GM12801 (cell line): ENCODE results near the gene SLC9A3.

Source experiments
- TF ChIP-seq, protein P1 (sequence below): IDR thresholded peaks from one replicate; pipeline ENCODE4 v1.5.1; 2011; ENCODE audit warnings: control low read depth; ENCODE audit not compliant: insufficient read length; ENCODE audit errors: extremely low read depth

SLC9A3 gene

DNA sequence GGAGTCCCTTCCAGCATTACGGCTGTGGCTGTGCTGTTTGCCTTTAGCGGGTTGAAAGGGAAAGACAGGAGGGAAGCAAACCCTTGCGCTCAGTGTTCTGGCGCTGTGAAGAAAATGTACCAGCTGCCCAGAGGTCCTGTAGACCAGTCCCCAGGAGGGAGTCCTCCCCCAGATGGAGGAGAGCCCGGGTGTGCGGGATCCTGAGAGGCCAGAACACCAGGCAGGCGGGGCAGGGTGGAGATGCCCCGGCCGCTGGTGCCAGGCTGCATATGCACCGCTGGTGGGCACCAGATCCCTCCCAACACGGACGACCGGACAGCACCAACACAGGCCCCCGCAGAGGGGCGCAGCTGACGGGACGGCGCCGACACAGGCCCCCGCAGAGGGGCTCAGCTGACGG is 37.2 kb upstream of the SLC9A3 start:
- TF ChIP-seq, protein P1, sequence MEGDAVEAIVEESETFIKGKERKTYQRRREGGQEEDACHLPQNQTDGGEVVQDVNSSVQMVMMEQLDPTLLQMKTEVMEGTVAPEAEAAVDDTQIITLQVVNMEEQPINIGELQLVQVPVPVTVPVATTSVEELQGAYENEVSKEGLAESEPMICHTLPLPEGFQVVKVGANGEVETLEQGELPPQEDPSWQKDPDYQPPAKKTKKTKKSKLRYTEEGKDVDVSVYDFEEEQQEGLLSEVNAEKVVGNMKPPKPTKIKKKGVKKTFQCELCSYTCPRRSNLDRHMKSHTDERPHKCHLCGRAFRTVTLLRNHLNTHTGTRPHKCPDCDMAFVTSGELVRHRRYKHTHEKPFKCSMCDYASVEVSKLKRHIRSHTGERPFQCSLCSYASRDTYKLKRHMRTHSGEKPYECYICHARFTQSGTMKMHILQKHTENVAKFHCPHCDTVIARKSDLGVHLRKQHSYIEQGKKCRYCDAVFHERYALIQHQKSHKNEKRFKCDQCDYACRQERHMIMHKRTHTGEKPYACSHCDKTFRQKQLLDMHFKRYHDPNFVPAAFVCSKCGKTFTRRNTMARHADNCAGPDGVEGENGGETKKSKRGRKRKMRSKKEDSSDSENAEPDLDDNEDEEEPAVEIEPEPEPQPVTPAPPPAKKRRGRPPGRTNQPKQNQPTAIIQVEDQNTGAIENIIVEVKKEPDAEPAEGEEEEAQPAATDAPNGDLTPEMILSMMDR, result no peak

DNA sequence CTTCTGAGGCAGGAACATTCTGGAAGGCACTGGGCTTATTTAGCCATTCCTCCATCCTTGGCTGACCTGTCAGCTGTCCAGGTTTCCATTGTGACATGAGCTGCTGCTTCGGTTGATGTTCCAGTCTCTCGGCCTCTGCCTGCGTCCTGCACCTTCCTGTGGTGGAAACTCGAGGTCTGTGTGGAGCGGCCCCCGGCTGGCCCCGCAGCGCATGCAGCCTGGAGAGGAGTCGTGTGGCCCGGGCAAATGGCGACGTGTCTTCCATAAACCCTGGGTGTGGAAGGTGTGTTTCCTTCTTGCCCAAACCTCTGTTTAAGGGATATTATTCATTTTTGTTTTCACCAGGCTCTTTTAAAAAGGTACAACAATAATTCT is 36.5 kb upstream of the SLC9A3 start:
- TF ChIP-seq, protein P1, result no peak

DNA sequence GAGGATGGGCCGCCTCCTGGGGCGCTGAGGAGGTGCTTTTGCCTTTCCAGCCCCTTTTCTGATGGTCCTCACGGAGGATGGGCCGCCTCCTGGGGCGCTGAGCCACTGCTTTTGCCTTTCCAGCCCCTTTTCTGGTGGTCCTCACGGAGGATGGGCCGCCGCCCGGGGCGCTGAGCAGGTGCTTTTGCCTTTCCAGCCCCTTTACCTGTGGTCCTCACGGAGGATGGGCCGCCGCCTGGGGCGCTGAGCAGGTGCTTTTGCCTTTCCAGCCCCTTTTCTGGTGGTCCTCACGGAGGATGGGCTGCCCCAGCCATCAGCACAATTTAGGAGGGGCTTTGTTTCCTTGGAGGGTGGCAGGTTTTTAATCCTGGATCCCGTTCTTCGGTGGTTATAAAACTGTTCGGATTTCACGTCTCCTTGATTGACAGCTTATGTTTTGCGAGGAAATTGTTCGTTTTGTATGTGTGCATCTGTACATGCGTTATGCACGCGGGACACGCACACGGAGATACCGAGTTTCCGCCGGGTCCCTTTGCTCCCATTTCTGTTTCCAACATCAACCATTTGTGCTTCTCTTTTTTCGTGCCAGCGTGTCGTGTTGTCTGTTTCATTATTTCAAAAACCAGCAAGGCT is 34.7 kb upstream of the SLC9A3 start:
- TF ChIP-seq, protein P1, result no peak

DNA sequence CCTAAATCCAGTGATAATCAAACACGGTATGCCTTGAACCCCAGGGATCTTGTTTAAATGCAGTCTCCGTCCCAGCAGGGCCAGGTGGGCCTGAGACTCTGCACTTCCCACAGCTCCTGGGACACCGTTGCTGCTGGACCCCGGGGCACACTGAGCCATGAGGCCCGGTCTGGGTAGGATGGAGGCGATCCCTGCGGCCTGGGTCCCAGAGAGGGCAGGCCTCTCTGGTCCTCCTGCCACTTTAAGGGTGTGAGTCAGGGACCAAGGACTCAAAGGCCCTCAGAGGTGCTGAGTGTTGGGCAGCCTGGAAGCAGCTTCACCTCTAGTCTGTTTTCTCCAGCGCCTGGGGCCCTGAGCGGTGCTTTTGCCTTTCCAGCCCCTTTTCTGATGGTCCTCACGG is 34.1 kb upstream of the SLC9A3 start:
- TF ChIP-seq, protein P1, result no peak

DNA sequence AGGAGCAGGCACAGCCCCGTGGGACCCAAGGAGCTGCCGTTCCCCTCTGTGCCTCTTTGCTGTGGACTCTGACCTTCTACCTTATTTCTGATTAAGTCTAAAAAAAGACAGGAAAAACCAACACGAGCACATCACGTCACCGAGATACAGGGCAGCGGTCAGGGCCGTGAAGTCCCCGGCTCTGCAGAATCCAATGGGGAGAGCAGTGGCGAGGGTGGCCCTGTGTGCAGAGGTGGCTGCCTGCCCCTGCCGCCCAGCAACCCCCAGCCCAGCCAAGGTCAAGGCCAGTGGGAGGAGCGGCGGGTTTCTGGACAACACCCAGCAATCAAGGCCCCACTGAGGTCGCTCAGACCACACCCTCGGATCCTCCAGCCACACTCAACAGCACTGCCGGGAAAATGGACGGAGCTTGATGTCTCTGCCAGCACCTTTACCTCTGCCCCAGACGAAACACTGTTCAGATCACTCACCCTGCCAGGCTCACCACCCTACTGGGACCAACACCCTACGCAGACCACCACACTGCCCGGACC is 32.7 kb upstream of the SLC9A3 start:
- TF ChIP-seq, protein P1, result no peak

DNA sequence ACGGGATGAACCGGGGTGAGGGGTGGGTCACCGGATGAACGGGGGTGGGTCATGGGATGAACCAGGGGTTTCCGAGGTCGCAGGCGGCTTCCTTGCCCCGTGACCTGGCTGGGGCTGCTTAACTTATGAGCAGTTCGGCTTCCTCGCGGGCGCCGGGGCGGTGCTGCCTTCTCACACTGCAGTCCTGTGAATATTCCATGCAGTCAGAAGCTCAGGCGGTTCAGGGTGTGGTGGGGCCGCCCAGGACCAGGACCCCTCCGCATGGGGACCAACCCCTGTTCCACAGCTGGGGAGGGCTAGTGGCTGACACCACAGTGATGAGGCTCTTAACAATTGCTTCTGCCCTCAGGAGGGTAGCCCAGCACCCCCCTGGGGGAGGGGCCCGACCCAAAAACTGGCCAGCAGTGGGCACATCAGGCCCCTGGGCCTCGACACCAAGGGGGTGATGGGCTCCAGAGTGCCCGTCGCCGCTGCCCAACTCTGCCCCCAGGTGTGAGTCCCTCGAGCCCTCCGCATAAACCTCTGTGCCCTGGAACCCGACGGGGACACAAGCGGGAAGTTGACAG is 30.9 kb upstream of the SLC9A3 start:
- TF ChIP-seq, protein P1, result no peak

DNA sequence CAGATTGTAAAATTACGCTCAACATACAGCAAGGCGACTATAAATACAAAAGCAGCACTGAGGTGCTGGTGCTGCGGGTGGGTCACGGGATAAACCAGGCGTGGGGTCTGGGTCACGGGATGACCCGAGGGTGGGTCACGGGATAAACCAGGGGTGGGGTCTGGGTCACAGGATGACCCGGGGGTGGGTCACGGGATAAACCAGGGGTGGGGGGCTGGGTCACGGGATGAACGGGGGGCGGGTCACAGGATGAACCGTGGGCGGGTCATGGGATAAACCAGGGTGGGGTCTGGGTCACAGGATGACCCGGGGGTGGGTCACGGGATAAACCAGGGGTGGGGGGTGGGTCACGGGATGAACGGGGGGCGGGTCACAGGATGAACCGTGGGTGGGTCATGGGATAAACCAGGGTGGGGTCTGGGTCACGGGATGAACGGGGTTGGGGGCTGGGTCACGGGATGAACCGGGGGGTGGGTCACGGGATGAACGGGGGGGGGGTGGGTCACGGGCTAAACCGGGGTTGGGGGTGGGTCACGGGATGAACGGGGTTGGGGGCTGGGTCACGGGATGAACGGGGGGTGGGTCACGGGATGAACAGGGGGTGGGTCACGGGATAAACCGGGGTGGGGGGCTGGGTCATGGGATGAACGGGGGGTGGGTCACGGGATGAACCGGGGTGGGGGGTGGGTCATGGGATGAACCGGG is 30.2 kb upstream of the SLC9A3 start:
- TF ChIP-seq, protein P1, result no peak
